HEK293T (cell line): ENCODE data around the gene KCNT1.

ENCODE experiments used
- CTCF ChIA-PET: fragments of 350-600 bp; formaldehyde crosslinking; extraction: SDS; loops from one replicate; lab custom pipeline; 2021; ENCODE audit warnings: antibody characterized with exemption, inconsistent platforms; lab: Yijun Ruan, JAX
- POLR2A ChIA-PET: fragments of 350-600 bp; formaldehyde crosslinking; extraction: SDS; loops from one replicate; lab custom pipeline; 2020; ENCODE audit warnings: antibody characterized with exemption, inconsistent platforms; lab: Yijun Ruan, JAX
- DNase-seq: peaks from one replicate; pipeline ENCODE4 v3.0.0; 2012; ENCODE audit warnings: mixed read lengths; ENCODE audit errors: extremely low spot score
- ARNT ChIP-seq: fragments of 450-650 bp; IDR thresholded peaks from 2 replicates; pipeline ENCODE4 v1.6.1; 2017; ENCODE audit warnings: mild to moderate bottlenecking
- BHLHE40 ChIP-seq: fragments of 450-650 bp; IDR thresholded peaks from 2 replicates; pipeline ENCODE4 v1.6.1; 2016; ENCODE audit warnings: mild to moderate bottlenecking, moderate library complexity, borderline replicate concordance
- CTBP1 ChIP-seq: fragments of 450-650 bp; IDR thresholded peaks from 2 replicates; pipeline ENCODE4 v1.6.1; 2016; ENCODE audit warnings: borderline replicate concordance
- ELF4 ChIP-seq: fragments of 450-650 bp; IDR thresholded peaks from 2 replicates; pipeline ENCODE4 v1.6.1; 2017; ENCODE audit warnings: antibody characterized with exemption
- FOXA1 ChIP-seq: fragments of 450-650 bp; IDR thresholded peaks from 2 replicates; pipeline ENCODE4 v1.6.1; 2016; ENCODE audit warnings: mild to moderate bottlenecking
- FOXK2 ChIP-seq: fragments of 450-650 bp; IDR thresholded peaks from 2 replicates; pipeline ENCODE4 v1.6.1; 2016; ENCODE audit warnings: mild to moderate bottlenecking
- FOXM1 ChIP-seq: fragments of 450-650 bp; IDR thresholded peaks from 2 replicates; pipeline ENCODE4 v1.6.1; 2017; ENCODE audit warnings: mild to moderate bottlenecking, borderline replicate concordance
- HDGF ChIP-seq: fragments of 450-650 bp; IDR thresholded peaks from 2 replicates; pipeline ENCODE4 v1.6.1; 2017; ENCODE audit warnings: antibody characterized with exemption, borderline replicate concordance
- L3MBTL2 ChIP-seq: fragments of 450-650 bp; conservative IDR thresholded peaks from 2 replicates; pipeline ENCODE4 v1.6.1; 2016; ENCODE audit warnings: mild to moderate bottlenecking
- LEF1 ChIP-seq: fragments of 450-650 bp; IDR thresholded peaks from 2 replicates; pipeline ENCODE4 v1.6.1; 2017; ENCODE audit warnings: mild to moderate bottlenecking, borderline replicate concordance
- NFRKB ChIP-seq: fragments of 450-650 bp; IDR thresholded peaks from 2 replicates; pipeline ENCODE4 v1.6.1; 2016; ENCODE audit warnings: mild to moderate bottlenecking, moderate library complexity
- PKNOX1 ChIP-seq: fragments of 450-650 bp; IDR thresholded peaks from 2 replicates; pipeline ENCODE4 v1.6.1; 2016
- SP1 ChIP-seq: fragments of 450-650 bp; IDR thresholded peaks from 2 replicates; pipeline ENCODE4 v1.6.1; 2017
- SUZ12 ChIP-seq: fragments of 450-650 bp; IDR thresholded peaks from 2 replicates; pipeline ENCODE4 v1.6.1; 2016; ENCODE audit warnings: mild to moderate bottlenecking
- TARDBP ChIP-seq: fragments of 450-650 bp; IDR thresholded peaks from 2 replicates; pipeline ENCODE4 v1.6.1; 2016
- ZNF384 ChIP-seq: fragments of 450-650 bp; IDR thresholded peaks from 2 replicates; pipeline ENCODE4 v1.6.1; 2016

KCNT1 gene

GRCh38 chr9:135825435-135826187, 123.6 kb downstream of the KCNT1 start:
- CTCF ChIA-PET: no interaction called here
- POLR2A ChIA-PET: no interaction called here
- no peak for TF ChIP-seq NFRKB
- no peak for TF ChIP-seq SP1
- no peak for TF ChIP-seq ELF4
- no peak for TF ChIP-seq LEF1
- no peak for TF ChIP-seq BHLHE40
- TF ChIP-seq FOXK2: no peak
- TF ChIP-seq TARDBP: no peak
- no peak for TF ChIP-seq ZNF384
- TF ChIP-seq FOXM1: no peak
- no peak for TF ChIP-seq CTBP1
- no peak for TF ChIP-seq HDGF
- DNase-seq: no peak

GRCh38 chr9:135826188-135826545, 124.2 kb downstream of the KCNT1 start:
- TF ChIP-seq HDGF: no peak
- no peak for TF ChIP-seq FOXM1
- no peak for TF ChIP-seq ZNF384
- TF ChIP-seq SP1: no peak
- TF ChIP-seq L3MBTL2: no peak
- TF ChIP-seq SUZ12: no peak
- no peak for TF ChIP-seq LEF1
- TF ChIP-seq ELF4: no peak
- no peak for TF ChIP-seq CTBP1
- TF ChIP-seq ARNT: no peak
- no peak for TF ChIP-seq BHLHE40
- TF ChIP-seq PKNOX1: no peak
- no peak for TF ChIP-seq FOXK2
- no peak for TF ChIP-seq TARDBP
- no peak for TF ChIP-seq FOXA1
- no peak for TF ChIP-seq NFRKB

GRCh38 chr9:135827301-135827700, 125.3 kb downstream of the KCNT1 start:
- CTCF ChIA-PET: no interaction called here
- POLR2A ChIA-PET: no interaction called here
- no peak for TF ChIP-seq BHLHE40
- TF ChIP-seq ZNF384: no peak
- TF ChIP-seq SUZ12: no peak
- TF ChIP-seq PKNOX1: no peak
- no peak for TF ChIP-seq LEF1
- no peak for TF ChIP-seq L3MBTL2
- TF ChIP-seq FOXK2: no peak
- no peak for TF ChIP-seq CTBP1
- TF ChIP-seq HDGF: no peak
- TF ChIP-seq FOXA1: no peak
- TF ChIP-seq FOXM1: no peak
- TF ChIP-seq TARDBP: no peak
- no peak for TF ChIP-seq ARNT
- DNase-seq: no peak

More at GRCh38 chr9:135826188-135826545, 124.2 kb downstream of the KCNT1 start:
- ChIA-PET CTCF (no interaction called here), POLR2A (no interaction called here)
- DNase-seq: no peak

- ChIA-PET POLR2A (no interaction called here), CTCF (no interaction called here)
- no peak for DNase-seq
- TF ChIP-seq ZNF384 (no peak), FOXK2 (no peak), BHLHE40 (no peak), SUZ12 (no peak), NFRKB (no peak)
Observed at GRCh38 chr9:135827866-135828580, 126.0 kb downstream of the KCNT1 start.

- no peak for DNase-seq
- CTCF ChIA-PET: no interaction called here
- POLR2A ChIA-PET: no interaction called here
- no peak for TF ChIP-seq FOXM1
- no peak for TF ChIP-seq SP1
- TF ChIP-seq TARDBP: no peak
Observed at GRCh38 chr9:135828656-135829055, 126.7 kb downstream of the KCNT1 start.

GRCh38 chr9:135830496-135830895, 128.5 kb downstream of the KCNT1 start:
- TF ChIP-seq HDGF: no peak
- TF ChIP-seq TARDBP: no peak
- TF ChIP-seq SUZ12: no peak
- TF ChIP-seq ZNF384: no peak
- TF ChIP-seq LEF1: no peak
- no peak for TF ChIP-seq SP1
- TF ChIP-seq FOXM1: no peak
- no peak for TF ChIP-seq CTBP1
- TF ChIP-seq ARNT: no peak
- no peak for TF ChIP-seq FOXA1
- no peak for TF ChIP-seq L3MBTL2
- TF ChIP-seq NFRKB: no peak
- TF ChIP-seq FOXK2: no peak
- no peak for TF ChIP-seq BHLHE40
- TF ChIP-seq ELF4: no peak
- no peak for TF ChIP-seq PKNOX1
- POLR2A ChIA-PET: no interaction called here
- DNase-seq: no peak
- CTCF ChIA-PET: no interaction called here
